Aorta (tissue), 5 donors: ENCODE results near the gene DNAH8. TPM values are rescaled to one million over a fixed set of nuclear protein-coding genes. Genes with fewer than 3 reads are reported as not detected.

Experiments used
- ATAC-seq: fragments of 200-7000 bp; cut with Tn5 transposase; one replicate; pipeline ENCODE4 v1.9.1; 2022; ENCODE audit warnings: moderate library complexity; ENCODE audit not compliant: low FRiP score
- DNase-seq, 2 donors: peaks; one replicate each; pipeline ENCODE4 v3.0.0-alpha.2; 2020
- H3K27ac ChIP-seq, 2 donors: one replicate each; pipeline ENCODE4 v1.5.1; 2013; ENCODE audit warnings: low read length in 2 of 2, mild to moderate bottlenecking in 2 of 2, moderate library complexity in 2 of 2, control low read depth in 1 of 2, inconsistent platforms in 1 of 2, low read depth in 1 of 2
- H3K27me3 ChIP-seq, 2 donors: one replicate each; pipeline ENCODE4 v1.6.1; 2013; ENCODE audit warnings: control low read depth in 1 of 2, low read length in 1 of 2, mild to moderate bottlenecking in 1 of 2, moderate library complexity in 1 of 2; ENCODE audit not compliant: insufficient read depth in 2 of 2, control insufficient read depth in 1 of 2
- H3K36me3 ChIP-seq, 2 donors: one replicate each; pipeline ENCODE4 v1.6.1; 2013; ENCODE audit warnings: control low read depth in 1 of 2, low read length in 1 of 2, mild to moderate bottlenecking in 1 of 2; ENCODE audit not compliant: insufficient read depth in 2 of 2, control insufficient read depth in 1 of 2
- H3K4me1 ChIP-seq, 2 donors: one replicate each; pipeline ENCODE4 v1.6.1; 2013; ENCODE audit warnings: low read length in 2 of 2, control low read depth in 1 of 2, mild to moderate bottlenecking in 1 of 2, moderate library complexity in 1 of 2; ENCODE audit not compliant: insufficient read depth in 2 of 2, control insufficient read depth in 1 of 2
- H3K4me3 ChIP-seq, 2 donors: one replicate each; pipeline ENCODE4 v1.5.1; 2013; ENCODE audit warnings: low read length in 2 of 2, control low read depth in 1 of 2, mild to moderate bottlenecking in 1 of 2
- H3K9me3 ChIP-seq: one replicate; pipeline ENCODE4 v1.6.1; 2013; ENCODE audit warnings: mild to moderate bottlenecking, low read length; ENCODE audit not compliant: control insufficient read depth
- WGBS, 2 donors: extraction: QIAGEN DNeasy Blood & Tissue Kit; methylation state at CpG; one replicate each; pipeline ENCODE4 v1.1.7; 2013; 5-methylcytosine and 5-hydroxymethylcytosine counted together
- intact Hi-C, 2 donors: fragments of 100-400 bp; cut with DNase I; formaldehyde crosslinking; loops; one replicate each; pipeline versions ENCODE4 v1.14.2 to v1.15.0; 2022
- polyA plus RNA-seq, 2 donors: library from polyadenylated mRNA; stranded (reverse); fragments of 200-250 nt; gene quantifications; one replicate each; pipeline ENCODE4 v1.2.3, GENCODE V29; 2013
- total RNA-seq, 2 donors: library from RNA; stranded (reverse); fragmentation: NEBNext Ultra II Directional; extraction: Animal tissue kit (Norgen Biotek cat#: 25700); gene quantifications; one replicate each; pipeline ENCODE4 v1.2.1, GENCODE V29; 2021
- donor health status: healthy with polysubstance abuse.
- donor health status: Bipolar disorder and iron deficiency.
- donor health status: DM: no; HTN: no; CAD: no.
- donor health status: DM: no; HTN: no; CAD: no.
- donor health status: DM: yes; HTN: yes; CAD: no.

The DNAH8 gene
- total and polyA plus RNA-seq, 4 donors, result under 0.01 to 0.03 (median 0.03) TPM; not detected in 1

DNA sequence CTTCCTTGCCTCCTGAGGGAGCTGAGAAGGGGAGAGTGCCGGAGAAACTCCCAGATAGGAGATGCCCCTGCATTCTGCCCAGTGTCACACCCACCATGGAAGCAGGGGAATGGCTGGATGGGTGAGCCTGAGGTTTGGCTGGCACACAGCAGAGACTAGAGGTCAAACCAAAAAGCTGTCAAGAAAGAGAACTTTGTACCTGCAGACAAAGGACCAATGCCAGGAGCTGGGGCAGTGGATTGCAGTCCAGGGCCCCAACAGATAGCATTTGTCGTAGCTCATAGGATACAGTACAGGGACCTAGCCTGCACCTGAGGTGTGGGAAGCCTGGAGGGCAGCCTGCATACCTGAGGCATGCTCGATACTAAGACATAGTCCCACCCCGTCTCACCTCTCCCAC lies 227.3 kb downstream of the DNAH8 start:
- intact Hi-C loops, result no loop called here
- H3K27me3 ChIP-seq, result peaks cover 0 to 2% of the 10 kb centered on the region in 2 donors
- no peak overlapping the region for H3K4me3 ChIP-seq
- WGBS, 2 donors, result 89 to 92% methylated on average over 4 of the region's 4 CpGs
- DNase-seq (no peak), ATAC-seq (no peak)
- H3K36me3 ChIP-seq, result no peaks in the 10 kb centered on the region
- no peaks in the 10 kb centered on the region for H3K9me3 ChIP-seq
- no peak overlapping the region for H3K27ac ChIP-seq
- no peaks in the 10 kb centered on the region for H3K4me1 ChIP-seq

DNA sequence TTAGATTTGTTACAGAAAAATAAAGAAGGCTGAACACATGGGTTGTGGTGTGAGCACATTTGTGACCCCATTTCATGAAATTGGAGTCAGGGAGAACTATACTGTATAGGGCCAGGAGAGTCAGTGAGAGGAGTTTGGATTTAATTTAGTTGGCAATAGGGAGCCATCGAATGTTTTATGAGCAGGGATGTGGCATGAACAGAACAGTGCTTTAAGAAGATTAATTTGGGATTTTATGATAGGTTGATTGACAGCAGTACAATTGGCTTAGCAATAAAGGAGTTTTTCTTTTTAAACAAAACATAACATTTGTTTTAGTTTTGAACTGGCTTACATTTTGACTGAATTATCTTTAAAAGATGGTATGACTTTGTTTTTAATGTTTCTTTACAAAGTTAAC lies 227.9 kb downstream of the DNAH8 start:
- no peaks in the 10 kb centered on the region for H3K4me1 ChIP-seq
- intact Hi-C loops, result no loop called here
- ATAC-seq (no peak), DNase-seq (no peak)
- WGBS, 2 donors, result 88 to 94% methylated on average over 1 of the region's 1 CpG
- no peaks in the 10 kb centered on the region for H3K36me3 ChIP-seq
- H3K27me3 ChIP-seq, result peaks cover 0 to 2% of the 10 kb centered on the region in 2 donors
- H3K9me3 ChIP-seq, result no peaks in the 10 kb centered on the region
- no peak overlapping the region for H3K4me3 ChIP-seq
- no peak overlapping the region for H3K27ac ChIP-seq

DNA sequence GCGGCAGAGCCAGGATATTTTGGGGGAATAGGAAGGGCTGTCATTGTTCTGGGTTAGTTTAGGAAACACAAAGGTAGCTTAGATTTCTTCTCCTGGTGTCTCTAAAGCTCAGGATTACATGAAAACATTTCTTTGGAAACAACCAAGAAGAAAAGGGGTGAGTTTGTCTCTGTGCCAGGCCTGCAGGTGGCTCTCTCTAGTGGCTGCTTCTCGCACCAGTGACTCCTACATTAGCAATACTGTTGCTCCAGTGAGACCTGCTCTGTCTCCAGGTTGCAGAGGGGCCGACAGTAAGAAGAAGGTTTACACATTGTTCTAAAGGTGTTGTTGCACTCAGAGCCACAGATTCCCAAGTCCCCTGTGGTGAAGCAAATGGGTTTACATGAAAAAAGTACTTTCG lies 228.9 kb downstream of the DNAH8 start:
- intact Hi-C loops, result no loop called here
- H3K27me3 ChIP-seq, result peaks cover 0 to 2% of the 10 kb centered on the region in 2 donors
- WGBS, 2 donors, result 75 to 78% methylated on average over 4 of the region's 4 CpGs
- DNase-seq (no peak), ATAC-seq (no peak)
- H3K4me1 ChIP-seq, result no peaks in the 10 kb centered on the region
- no peak overlapping the region for H3K4me3 ChIP-seq
- no peaks in the 10 kb centered on the region for H3K9me3 ChIP-seq
- no peak overlapping the region for H3K27ac ChIP-seq
- no peaks in the 10 kb centered on the region for H3K36me3 ChIP-seq

DNA sequence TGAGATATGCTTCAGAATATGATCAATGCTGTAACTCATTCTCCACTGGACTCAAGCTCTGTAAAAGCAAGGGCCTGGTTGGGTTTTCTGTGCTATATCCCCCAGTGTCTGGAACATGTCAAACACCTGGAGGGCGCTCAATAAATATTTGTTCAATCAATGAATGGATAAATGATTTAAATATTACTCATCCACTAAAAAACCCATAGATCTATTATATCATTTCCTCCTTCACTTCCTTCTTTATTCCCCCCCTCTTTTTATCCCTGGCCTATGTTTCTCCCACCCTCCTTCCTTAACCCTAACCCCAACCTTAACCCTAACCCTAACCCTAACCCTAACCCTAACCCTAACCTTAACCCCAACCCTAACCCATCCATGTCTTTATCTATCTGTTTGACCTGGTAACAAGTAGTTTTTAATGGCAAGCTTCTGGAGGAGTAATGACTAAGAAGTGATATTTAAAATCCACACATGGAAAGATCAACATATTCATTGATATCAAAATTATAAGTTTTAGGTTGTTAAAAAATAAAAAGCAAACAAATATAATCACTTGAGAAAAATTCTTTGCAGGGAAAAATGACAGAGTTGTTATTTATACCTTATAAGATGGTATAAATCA lies 229.7 kb downstream of the DNAH8 start:
- Histone ChIP-seq H3K27me3 (peaks cover 0 to 2% of the 10 kb centered on the region in 2 donors), H3K4me3 (no peak overlapping the region), H3K27ac (no peak overlapping the region), H3K4me1 (no peaks in the 10 kb centered on the region), H3K9me3 (no peaks in the 10 kb centered on the region), H3K36me3 (no peaks in the 10 kb centered on the region)
- intact Hi-C loops, result no loop called here
- ATAC-seq (no peak), DNase-seq (no peak)
- 81 to 88% methylated on average over 1 of the region's 1 CpG for WGBS, 2 donors

DNA sequence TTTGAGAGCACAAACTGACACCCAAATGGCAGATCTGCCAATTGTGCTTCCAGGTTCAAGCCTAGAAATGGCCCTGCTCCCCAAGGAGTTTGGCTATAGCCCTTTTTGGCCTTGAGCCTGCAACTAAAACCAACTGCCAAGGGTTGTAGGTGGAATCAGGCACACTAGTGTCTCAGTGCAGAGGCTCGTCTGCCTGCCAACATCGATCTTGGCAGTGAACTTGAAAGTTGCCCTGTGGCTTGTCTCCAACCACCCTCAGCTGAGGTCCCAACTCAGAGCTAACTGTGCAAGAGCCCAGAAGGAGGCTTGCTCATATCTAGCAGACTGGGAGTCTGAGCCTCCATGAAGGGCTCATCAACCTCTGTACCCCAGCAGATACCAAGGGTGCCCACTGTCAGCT lies 240.8 kb downstream of the DNAH8 start:
- Histone ChIP-seq H3K9me3 (peaks cover 7% of the 10 kb centered on the region), H3K4me3 (no peak overlapping the region), H3K36me3 (no peaks in the 10 kb centered on the region), H3K27ac (no peak overlapping the region), H3K27me3 (peaks cover 0 to 2% of the 10 kb centered on the region in 2 donors), H3K4me1 (no peaks in the 10 kb centered on the region)
- WGBS, 2 donors, result 32 to 48% methylated on average over 2 of the region's 2 CpGs
- ATAC-seq (no peak), DNase-seq (no peak)
- intact Hi-C loops, result no loop called here

DNA sequence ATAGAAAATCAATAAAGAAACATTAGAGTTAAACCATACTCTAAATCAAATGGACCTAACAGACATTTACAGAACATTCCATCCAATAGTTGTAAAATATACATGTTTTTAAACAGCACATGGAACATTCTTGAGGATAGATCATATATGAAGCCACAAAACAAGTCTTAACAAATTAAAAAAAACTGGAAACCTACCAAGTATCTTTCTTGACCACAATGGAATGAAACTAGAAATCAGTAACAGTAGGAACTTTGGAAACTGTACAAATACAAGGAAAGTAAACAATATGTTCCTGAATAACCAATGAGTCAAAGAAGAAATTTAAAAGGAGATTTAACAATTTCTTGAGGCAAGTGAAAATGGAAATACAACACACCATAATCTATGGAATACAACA lies 242.3 kb downstream of the DNAH8 start:
- H3K4me1 ChIP-seq, result no peaks in the 10 kb centered on the region
- no peaks in the 10 kb centered on the region for H3K36me3 ChIP-seq
- intact Hi-C loops, result no loop called here
- H3K4me3 ChIP-seq, result no peak overlapping the region
- peaks cover 7% of the 10 kb centered on the region for H3K9me3 ChIP-seq
- H3K27ac ChIP-seq, result no peak overlapping the region
- DNase-seq (no peak), ATAC-seq (no peak)
- peaks cover 0 to 2% of the 10 kb centered on the region in 2 donors for H3K27me3 ChIP-seq

DNA sequence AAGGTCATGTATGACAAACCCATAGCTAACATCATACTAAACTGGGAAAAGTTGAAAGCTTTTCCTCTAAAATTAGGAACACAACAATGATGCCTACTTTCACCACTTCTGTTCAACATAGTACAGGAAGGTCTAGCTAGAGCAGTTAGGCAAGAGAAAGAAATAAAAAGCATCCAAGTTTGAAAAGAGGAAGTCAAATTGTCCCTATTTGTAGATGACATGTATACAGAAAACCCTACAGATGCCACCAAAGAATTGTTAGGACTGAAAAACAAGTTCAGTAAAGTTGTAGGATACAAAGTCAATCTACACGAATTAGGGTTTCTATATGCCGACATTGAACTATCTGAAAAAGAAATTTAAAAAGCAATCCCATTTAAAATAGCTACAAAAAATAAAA lies 244.0 kb downstream of the DNAH8 start:
- ATAC-seq (no peak), DNase-seq (no peak)
- H3K27ac ChIP-seq, result no peak overlapping the region
- 77 to 85% methylated on average over 2 of the region's 2 CpGs for WGBS, 2 donors
- peaks cover 7% of the 10 kb centered on the region for H3K9me3 ChIP-seq
- H3K4me1 ChIP-seq, result no peaks in the 10 kb centered on the region
- no peaks in the 10 kb centered on the region for H3K36me3 ChIP-seq
- no peak overlapping the region for H3K4me3 ChIP-seq
- H3K27me3 ChIP-seq, result peaks cover 0 to 2% of the 10 kb centered on the region in 2 donors
- intact Hi-C loops, result no loop called here

DNA sequence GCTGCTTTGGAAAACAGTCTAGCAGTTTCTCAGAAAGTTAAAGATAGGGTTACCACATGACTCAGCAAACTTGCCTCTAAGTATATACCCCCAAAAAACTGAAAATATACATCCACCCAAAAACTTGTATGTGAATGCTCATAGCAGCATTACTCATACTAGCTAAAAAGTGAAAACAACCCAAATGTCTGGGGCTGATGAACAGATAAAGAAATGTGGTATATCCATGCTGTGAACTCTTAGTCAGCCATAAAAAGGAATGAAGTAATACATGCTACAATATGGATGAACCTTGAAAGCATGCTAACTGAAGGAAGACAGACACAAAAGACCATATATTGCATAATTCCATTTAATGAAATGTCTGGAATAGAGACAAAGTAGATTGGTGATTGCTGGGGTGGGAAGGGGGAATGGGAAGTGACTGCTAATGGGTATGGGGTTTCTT lies 253.6 kb downstream of the DNAH8 start:
- Histone ChIP-seq H3K27ac (no peak overlapping the region), H3K36me3 (no peaks in the 10 kb centered on the region), H3K27me3 (peaks cover 0 to 2% of the 10 kb centered on the region in 2 donors), H3K4me3 (no peak overlapping the region), H3K4me1 (no peaks in the 10 kb centered on the region), H3K9me3 (no peaks in the 10 kb centered on the region)
- intact Hi-C loops, result no loop called here
- DNase-seq, result no peak
- no peak for ATAC-seq

DNA sequence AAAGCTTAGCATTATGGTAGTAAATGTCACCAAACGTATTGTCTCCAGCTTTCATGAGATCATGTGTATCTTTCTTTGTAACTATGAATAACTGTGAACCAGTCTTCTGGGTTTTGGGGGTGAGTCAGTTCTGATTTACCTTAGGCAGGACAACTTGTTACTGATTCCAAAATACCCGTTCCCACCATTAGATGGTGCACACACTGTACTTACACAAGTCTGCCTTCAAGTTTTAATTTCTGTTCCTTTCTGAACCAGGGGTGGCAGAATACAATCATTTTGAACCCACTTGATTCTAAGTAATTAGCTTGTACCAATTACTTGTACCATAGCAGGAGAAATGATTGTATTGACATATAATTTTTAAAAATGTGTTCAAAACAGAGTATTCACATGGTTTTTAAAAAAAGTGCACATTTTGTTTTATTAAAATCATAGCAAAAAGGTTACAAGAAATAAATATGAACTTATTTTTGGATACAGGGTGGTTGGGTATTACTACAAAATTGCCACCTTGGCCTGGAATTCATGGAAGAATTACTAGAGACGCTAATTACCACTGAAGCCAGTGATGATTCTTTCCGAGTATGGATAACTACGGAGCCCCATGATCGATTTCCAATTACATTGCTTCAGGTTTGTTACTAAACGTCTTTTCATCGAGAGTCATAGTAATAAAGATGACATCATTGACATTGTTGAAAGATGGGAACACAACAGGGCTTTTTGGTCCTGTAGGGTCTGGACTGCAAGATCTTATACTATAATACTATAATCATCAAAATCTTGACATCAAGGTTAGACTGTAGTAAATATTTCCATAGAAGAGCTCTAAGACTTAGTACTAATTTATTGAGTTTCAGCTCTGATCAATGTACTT lies 258.3 kb downstream of the DNAH8 start:
- no peak for ATAC-seq
- Histone ChIP-seq H3K36me3 (no peaks in the 10 kb centered on the region), H3K4me1 (no peaks in the 10 kb centered on the region), H3K27ac (no peak overlapping the region), H3K9me3 (no peaks in the 10 kb centered on the region), H3K4me3 (no peak overlapping the region), H3K27me3 (peaks cover 0 to 2% of the 10 kb centered on the region in 2 donors)
- DNase-seq, result no peak
- intact Hi-C loops, result loop anchor here (10.0 kb wide), 2 partner anchors 321 to 331 kb away; no protein-coding TSS in a partner anchor
- WGBS, 2 donors, result 64 to 67% methylated on average over 8 of the region's 8 CpGs
